H1 (cell line): ENCODE data around the gene CLCNKB. TPM values are rescaled to one million over a fixed set of nuclear protein-coding genes. Genes with fewer than 3 reads are reported as not detected.

Experiments
- ASH2L ChIP-seq: fragments of 200-600, 300-600 bp; sonication (generic); IDR thresholded peaks from one replicate; pipeline ENCODE4 v1.7.1; 2017; ENCODE audit warnings: low read length
- polyA plus RNA-seq, 7 experiments: library from polyadenylated mRNA; depleted of rRNA in 3 of 7; stranded (reverse) in 5 of 7; unstranded in 2 of 7; fragments of >200 nt in 5 of 7; fragments of 200-250 nt in 2 of 7; gene quantifications; 1 replicate in 5 of 7; 2 replicates in 1 of 7; 4 replicates in 1 of 7; pipeline versions ENCODE4 v1.2.1 to v1.2.3, GENCODE V29; 2011 to 2013; ENCODE audit warnings: missing spikeins in 2 of 7, mixed read lengths in 2 of 7
- total RNA-seq: library from RNA; stranded (reverse); fragmentation: NEBNext Ultra II Directional; extraction: Animal tissue kit (Norgen Biotek cat#: 25700); gene quantifications from 2 replicates; pipeline ENCODE4 v1.2.1, GENCODE V29; 2021
- TF ChIP-seq, protein P1 (sequence below): IDR thresholded peaks from 2 replicates; pipeline ENCODE4 v1.6.1; 2012; ENCODE audit warnings: inconsistent platforms

CLCNKB gene
- total and polyA plus RNA-seq, 2 of the 8 experiments (the other 6 are each of a cell fraction or from before 2014, with no cell fraction given): 1.2 to 3.5 TPM

DNA sequence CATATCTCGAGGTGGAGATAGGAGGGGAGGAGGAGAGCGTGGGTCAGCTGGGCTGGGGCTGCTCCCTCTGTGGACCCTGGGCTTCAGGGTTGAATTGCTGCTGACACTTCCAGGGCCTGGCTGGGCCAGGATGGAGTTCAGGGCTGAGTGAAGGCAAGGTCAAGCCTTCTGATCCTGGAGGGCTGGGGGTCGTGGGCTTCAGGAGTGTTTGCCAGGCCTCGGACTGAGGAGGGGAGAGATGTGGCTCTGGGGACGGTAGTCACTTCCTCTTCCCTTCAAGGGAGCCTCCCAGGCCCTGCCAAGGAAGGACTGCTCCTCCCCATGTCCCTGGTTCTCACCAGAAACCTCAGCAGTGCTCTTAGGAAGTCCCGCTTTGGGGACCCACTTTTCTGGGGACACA, 41.9 kb downstream of the CLCNKB start (continued):
- TF ChIP-seq ASH2L: no peak
- TF ChIP-seq, protein P1, sequence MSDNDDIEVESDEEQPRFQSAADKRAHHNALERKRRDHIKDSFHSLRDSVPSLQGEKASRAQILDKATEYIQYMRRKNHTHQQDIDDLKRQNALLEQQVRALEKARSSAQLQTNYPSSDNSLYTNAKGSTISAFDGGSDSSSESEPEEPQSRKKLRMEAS: no peak
